ENCODE measurements around the gene TCTN3. TPM values are rescaled to one million over a fixed set of nuclear protein-coding genes. Genes with fewer than 3 reads are reported as not detected.

TCTN3 gene
- total and polyA plus RNA-seq, 10 of the 15 experiments (the other 5 are each of a cell fraction or from before 2014, with no cell fraction given): 20.0 to 48.7 (median 29.1) TPM

GRCh38 chr10:95644901-95645300 is 48.8 kb downstream of the TCTN3 start:
- ChIA-PET RAD21 (ENCODE audit: unreplicated experiment) (no interaction called here), SMC1A (ENCODE audit: uncharacterized antibody, unreplicated experiment) (no interaction called here), CTCF (no interaction called here), POLR2A (no interaction called here)
- Histone ChIP-seq H3K9me3 (replicated peaks; ENCODE audit: control insufficient read depth, insufficient read depth, low read length) (no peaks in the 10 kb centered on the region), H2AFZ (ENCODE audit: control insufficient read depth, low read depth, low read length) (no peak overlapping the region), H3K36me3 (ENCODE audit: control insufficient read depth in 2 of 2, insufficient read depth in 2 of 2, low read length in 1 of 2) (peaks cover 19 to 42% of the 10 kb centered on the region in 2 experiments), H3K4me3 (no peak overlapping the region), H3K27me3 (replicated peaks in 1 of 2; ENCODE audit: control insufficient read depth in 2 of 2, insufficient read depth in 2 of 2, low read length in 1 of 2) (no peaks in the 10 kb centered on the region), H3K27ac (ENCODE audit: control insufficient read depth, insufficient read depth) (no peak overlapping the region), H3K4me2 (ENCODE audit: control insufficient read depth, insufficient read depth) (no peak overlapping the region), H3K4me1 (ENCODE audit: control insufficient read depth, insufficient read depth, low read length) (no peaks in the 10 kb centered on the region; the same call in 1 of the 2 replicates), H3K79me2 (ENCODE audit: control insufficient read depth, insufficient read depth, low read length) (no peaks in the 10 kb centered on the region; the same call in none of the 2 replicates), H4K20me1 (ENCODE audit: control insufficient read depth, insufficient read depth) (no peaks in the 10 kb centered on the region; the same call in 1 of the 2 replicates), H3K9ac (ENCODE audit: control insufficient read depth, insufficient read depth, low read length) (no peak overlapping the region)
- FAIRE-seq (no peak), DNase-seq (ENCODE audit: low read depth, low spot score) (no peak), ATAC-seq (no peak)
- in situ Hi-C loops (cut with MboI) (no loop called here), intact Hi-C loops (cut with micrococcal nuclease; ENCODE audit: unreplicated experiment) (no loop called here)
- no TSS peak for BruUV-seq (replicated peaks)
- no peak for TF ChIP-seq NFIC (IDR thresholded peaks at IDR 0.05; ENCODE audit: low read depth, low read length)
- 52% methylated on average over 1 of the region's 1 CpG for WGBS (ENCODE audit: insufficient coverage, insufficient replicate concordance, low lambda C conversion rate, missing lambda C conversion rate)

DNA sequence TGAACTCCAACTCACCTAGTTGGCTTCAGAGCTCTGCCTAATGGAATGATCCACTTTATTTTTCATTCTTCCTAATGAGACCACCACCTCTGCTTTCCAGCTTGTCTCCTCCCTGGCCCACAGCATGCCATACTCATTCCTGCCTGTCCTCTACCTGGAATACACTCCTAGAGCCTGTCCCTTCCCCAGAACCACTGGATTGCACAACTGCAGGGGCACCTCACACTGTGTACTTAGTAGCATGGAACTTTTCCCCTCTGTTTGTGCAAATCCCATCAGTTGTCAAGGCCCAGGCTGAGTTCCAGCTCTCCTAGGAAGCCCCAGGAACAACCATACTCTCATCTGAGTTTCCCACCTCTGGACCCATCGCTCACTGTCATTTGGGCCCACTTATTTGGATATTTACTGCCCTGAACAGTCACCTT is 52.8 kb downstream of the TCTN3 start:
- ChIA-PET POLR2A (no interaction called here), CTCF (interaction anchor here (1.7 kb wide), 1 partner anchor 15 kb away, joined by 3 read pairs; no protein-coding TSS in a partner anchor), SMC1A (ENCODE audit: uncharacterized antibody, unreplicated experiment) (interaction anchor here (0.7 kb wide), 1 partner anchor 456 kb away, joined by 3 read pairs; no protein-coding TSS in a partner anchor), RAD21 (ENCODE audit: unreplicated experiment) (no interaction called here)
- intact Hi-C loops (cut with micrococcal nuclease; ENCODE audit: unreplicated experiment) (no loop called here), in situ Hi-C loops (cut with MboI) (no loop called here)
- ATAC-seq (no peak), FAIRE-seq (no peak), DNase-seq (ENCODE audit: low read depth, low spot score) (no peak)
- H4K20me1 ChIP-seq (ENCODE audit: control insufficient read depth, insufficient read depth): no peaks in the 10 kb centered on the region; the same call in 1 of the 2 replicates
- no peak overlapping the region for H2AFZ ChIP-seq (ENCODE audit: control insufficient read depth, low read depth, low read length)
- H3K4me2 ChIP-seq (ENCODE audit: control insufficient read depth, insufficient read depth): no peak overlapping the region
- H3K4me1 ChIP-seq (ENCODE audit: control insufficient read depth, insufficient read depth, low read length): no peaks in the 10 kb centered on the region
- H3K27me3 ChIP-seq (replicated peaks in 1 of 2; ENCODE audit: control insufficient read depth in 2 of 2, insufficient read depth in 2 of 2, low read length in 1 of 2): no peaks in the 10 kb centered on the region
- H3K36me3 ChIP-seq (ENCODE audit: control insufficient read depth in 2 of 2, insufficient read depth in 2 of 2, low read length in 1 of 2): peaks cover 19 to 44% of the 10 kb centered on the region in 2 experiments
- no peaks in the 10 kb centered on the region for H3K79me2 ChIP-seq (ENCODE audit: control insufficient read depth, insufficient read depth, low read length)
- H3K27ac ChIP-seq (ENCODE audit: control insufficient read depth, insufficient read depth): no peak overlapping the region
- no TSS peak for BruUV-seq (replicated peaks)
- H3K9ac ChIP-seq (ENCODE audit: control insufficient read depth, insufficient read depth, low read length): no peak overlapping the region
- no peak overlapping the region for H3K4me3 ChIP-seq
- 100% methylated on average over 1 of the region's 1 CpG for WGBS (ENCODE audit: insufficient coverage, insufficient replicate concordance, low lambda C conversion rate, missing lambda C conversion rate)
- no peaks in the 10 kb centered on the region for H3K9me3 ChIP-seq (replicated peaks; ENCODE audit: control insufficient read depth, insufficient read depth, low read length)
- TF ChIP-seq CEBPZ (IDR thresholded peaks at IDR 0.05; ENCODE audit: low read depth, low read length) (no peak), SIN3A (IDR thresholded peaks at IDR 0.05; ENCODE audit: low read depth, low read length) (no peak), ZBTB40 (IDR thresholded peaks at IDR 0.05; ENCODE audit: borderline replicate concordance) (no peak), PAX8 (IDR thresholded peaks at IDR 0.05) (no peak)
- TF ChIP-seq, protein P1, sequence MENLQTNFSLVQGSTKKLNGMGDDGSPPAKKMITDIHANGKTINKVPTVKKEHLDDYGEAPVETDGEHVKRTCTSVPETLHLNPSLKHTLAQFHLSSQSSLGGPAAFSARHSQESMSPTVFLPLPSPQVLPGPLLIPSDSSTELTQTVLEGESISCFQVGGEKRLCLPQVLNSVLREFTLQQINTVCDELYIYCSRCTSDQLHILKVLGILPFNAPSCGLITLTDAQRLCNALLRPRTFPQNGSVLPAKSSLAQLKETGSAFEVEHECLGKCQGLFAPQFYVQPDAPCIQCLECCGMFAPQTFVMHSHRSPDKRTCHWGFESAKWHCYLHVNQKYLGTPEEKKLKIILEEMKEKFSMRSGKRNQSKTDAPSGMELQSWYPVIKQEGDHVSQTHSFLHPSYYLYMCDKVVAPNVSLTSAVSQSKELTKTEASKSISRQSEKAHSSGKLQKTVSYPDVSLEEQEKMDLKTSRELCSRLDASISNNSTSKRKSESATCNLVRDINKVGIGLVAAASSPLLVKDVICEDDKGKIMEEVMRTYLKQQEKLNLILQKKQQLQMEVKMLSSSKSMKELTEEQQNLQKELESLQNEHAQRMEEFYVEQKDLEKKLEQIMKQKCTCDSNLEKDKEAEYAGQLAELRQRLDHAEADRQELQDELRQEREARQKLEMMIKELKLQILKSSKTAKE (IDR thresholded peaks at IDR 0.05; ENCODE audit: low read depth, poor library complexity, severe bottlenecking): no peak

Data from GM12878 (cell line).